ENCODE data around the gene FIGN.

The FIGN gene

GRCh38 chr2:163659224-163659623 is 76.6 kb downstream of the FIGN start:
- no peak for DNase-seq

DNA sequence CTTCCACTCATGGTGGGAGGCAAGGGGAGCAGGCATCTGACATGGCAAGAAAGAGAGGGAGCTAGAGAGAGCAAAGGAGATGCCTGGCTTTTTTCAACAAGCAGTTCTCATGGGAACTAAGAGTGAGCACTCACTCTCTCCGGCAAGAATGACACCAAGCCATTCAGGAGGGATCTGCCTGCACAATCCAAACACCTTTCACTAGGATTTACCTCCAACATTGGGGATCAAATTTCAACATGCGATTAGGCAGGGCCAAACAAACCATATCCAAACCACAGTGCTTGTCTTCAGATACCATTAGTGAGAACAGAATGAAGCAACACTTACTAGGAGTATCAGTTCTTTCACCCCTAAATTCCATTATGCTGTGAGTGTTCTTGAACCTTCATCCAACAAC is 77.3 kb downstream of the FIGN start:
- no peak for DNase-seq

GRCh38 chr2:163657281-163657656 is 78.5 kb downstream of the FIGN start:
- DNase-seq: no peak

GRCh38 chr2:163656622-163657280 is 79.1 kb downstream of the FIGN start:
- no peak for DNase-seq

DNA sequence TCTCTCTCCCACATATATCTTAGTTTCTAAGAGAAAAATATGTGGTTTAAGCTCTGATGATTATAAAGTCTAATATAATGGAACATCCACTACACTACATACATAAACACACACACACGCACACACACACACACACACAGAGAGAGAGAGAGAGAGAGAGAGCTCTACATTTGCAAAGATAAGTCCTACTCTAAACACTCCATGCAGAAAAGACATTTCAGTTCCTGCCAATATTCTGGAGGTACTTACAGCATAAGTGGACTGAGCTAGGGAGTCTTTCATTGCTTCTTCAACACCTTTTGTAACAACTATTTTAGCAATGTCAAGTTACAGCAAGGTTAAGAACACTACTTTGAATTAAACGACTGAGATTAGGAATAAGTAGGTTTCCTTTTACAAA is 80.1 kb downstream of the FIGN start:
- DNase-seq: no peak

- no peak for DNase-seq
Observed at GRCh38 chr2:163652751-163653150, 83.1 kb downstream of the FIGN start.

GRCh38 chr2:163649080-163649479 is 86.7 kb downstream of the FIGN start:
- DNase-seq: no peak

DNA sequence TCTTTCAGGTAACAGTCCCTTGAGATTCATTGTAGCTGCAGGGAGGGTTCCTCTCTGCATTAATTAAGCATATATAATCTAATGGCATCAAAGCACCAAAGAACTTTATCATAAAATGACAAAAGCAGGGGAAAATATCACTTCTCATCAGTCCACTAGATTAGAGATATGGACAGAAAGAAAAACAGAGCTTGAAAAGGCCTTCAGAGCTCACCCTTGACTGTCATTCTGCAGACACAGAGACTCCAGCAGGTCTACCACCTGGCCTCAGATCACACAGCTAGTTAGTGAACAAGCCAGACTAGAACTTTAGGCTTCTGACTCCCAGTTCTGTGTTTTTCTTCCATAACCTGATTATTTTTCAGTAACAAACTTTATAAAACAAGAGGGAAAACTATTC is 88.5 kb downstream of the FIGN start:
- no peak for DNase-seq

DNA sequence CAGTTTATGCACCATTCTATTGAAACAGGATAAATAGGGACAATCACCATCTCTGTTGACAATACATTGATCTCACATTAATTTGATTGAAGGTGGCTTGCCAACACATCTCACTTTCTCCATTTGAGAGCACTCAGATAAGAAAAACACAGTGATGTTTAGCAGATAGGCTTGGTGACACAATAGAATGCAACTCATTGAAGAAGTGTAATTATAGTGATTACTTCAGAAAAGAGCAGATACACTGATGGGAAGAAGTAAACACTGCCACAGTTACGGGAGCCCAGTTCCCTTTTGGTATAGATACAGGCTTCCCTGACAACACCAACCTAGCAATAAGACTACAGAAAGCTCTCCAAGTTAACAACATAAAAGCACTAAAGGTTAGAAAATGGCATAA is 89.1 kb downstream of the FIGN start:
- no peak for DNase-seq

GRCh38 chr2:163644238-163644637 is 91.6 kb downstream of the FIGN start:
- DNase-seq: no peak

GRCh38 chr2:163641986-163642385 is 93.8 kb downstream of the FIGN start:
- DNase-seq: no peak

DNA sequence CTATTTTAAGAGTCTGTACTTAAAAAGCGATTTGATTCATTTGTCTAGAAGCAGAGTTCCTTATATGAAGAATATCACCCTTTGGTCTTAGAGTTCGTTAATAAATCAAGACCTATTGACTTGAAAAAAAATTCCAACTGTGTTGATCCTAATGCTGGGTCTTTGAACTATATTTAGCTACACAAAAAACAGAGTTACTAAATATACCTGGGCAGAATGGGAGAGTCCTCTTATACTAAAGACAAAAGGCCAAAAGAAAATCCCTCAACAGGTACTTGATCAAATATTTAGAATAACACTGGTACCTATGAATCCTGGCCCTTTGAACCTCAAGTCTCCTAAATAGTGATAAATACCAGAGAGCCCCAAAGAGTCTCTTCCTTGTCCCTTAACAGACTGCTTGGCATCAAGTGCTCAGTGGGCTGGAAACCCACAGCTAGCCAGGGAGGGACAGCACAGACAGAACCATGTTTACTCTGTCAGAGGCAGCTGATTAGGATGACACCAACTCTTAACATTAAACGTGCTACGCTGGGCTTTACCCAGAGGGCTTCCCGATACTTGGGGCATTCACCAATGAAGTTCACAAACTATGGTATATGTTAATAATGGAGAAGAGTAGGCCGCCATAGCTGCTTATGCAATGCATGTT is 95.1 kb downstream of the FIGN start:
- DNase-seq: no peak

- no peak for DNase-seq
Observed at GRCh38 chr2:163637871-163638270, 97.9 kb downstream of the FIGN start.

DNA sequence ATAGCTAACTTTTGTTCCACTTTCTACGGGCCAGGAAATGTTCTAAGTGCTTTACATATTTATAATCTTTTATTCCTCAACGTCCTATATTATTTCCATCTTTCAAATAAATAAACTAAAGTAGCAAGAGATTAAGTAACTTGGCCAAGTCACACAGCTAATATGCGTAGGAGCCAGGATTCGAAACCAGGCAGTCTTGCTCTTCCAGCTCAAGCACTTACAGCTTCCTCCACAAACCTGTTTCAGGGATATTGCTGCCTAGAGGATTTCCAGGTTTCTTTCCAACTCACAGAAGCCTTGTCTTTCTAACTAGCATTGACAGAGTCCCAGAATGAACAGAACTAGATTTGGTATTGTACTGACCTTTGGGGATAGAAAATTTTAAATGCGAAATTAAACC is 102.5 kb downstream of the FIGN start:
- no peak for DNase-seq

DNA sequence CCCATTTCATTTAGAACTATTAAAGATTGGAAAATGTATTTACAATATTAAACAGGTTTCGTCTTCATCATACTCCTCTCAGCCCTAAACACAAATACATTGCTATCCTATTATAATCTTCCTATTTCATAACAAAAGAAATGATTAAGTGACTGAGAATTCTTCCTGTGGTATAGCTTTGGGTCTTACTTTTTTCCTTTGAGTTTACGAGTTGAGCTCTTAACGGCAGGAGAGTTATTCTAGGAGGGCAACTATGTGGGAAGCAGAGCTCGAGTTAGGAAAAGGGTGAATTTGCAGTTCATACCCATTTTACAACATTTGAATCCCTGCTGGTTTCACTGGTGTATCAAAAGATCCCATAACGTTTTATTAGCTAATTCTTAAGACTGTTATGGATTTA is 105.0 kb downstream of the FIGN start:
- DNase-seq: no peak

GRCh38 chr2:163626639-163627109 is 109.1 kb downstream of the FIGN start:
- DNase-seq: no peak

GRCh38 chr2:163626208-163626607 is 109.6 kb downstream of the FIGN start:
- DNase-seq: no peak

GRCh38 chr2:163625632-163626031 is 110.2 kb downstream of the FIGN start:
- no peak for DNase-seq

DNA sequence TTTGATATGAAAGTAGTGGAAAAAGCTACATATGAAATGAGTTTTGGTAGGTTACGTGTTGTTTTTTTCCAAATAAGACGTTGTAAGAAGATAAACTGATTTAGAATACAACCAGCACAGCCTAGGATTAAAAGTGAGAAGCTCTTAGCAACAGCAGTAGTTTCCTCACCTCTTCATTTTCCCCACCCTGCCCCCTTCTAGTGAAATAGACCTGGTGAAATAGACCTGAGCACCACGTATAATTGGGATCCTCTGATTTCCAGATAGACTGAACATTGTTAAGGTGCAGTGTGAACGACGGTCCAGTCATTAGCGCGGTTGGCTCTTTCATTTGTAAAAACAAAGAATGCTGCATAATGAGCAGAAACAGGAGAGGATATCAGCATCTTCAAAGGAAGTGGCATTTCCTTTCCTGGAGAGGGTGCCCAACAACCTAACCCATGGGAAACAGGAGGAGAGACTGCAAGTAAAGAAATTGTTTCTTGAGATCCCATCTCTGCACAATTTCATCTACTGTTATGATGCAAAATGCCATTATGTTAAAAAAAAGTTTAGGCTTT is 114.3 kb downstream of the FIGN start:
- DNase-seq: no peak

GRCh38 chr2:163617517-163617916 is 118.3 kb downstream of the FIGN start:
- no peak for DNase-seq

DNA sequence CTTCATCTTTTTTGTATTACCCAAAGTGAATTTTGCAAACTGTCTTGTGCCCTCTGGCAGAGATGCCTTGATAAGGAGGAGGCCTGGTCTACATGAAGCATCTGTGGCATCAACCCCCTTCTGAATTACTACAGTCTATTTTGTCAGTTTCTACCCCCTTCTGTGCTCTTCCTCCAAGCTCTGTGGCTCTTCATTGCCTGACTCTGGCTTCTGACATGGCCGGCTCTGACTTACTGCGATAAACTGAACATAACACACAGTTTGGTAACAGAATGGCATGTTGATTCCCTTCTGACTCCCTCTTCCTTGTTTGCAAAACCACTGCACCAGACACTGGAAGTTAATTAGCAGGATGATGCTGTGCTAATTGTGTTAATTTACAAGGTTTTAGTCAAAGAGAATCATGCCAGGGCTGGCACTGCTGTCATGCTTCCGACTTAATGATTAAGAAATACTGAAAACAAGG is 122.5 kb downstream of the FIGN start:
- DNase-seq: no peak

DNA sequence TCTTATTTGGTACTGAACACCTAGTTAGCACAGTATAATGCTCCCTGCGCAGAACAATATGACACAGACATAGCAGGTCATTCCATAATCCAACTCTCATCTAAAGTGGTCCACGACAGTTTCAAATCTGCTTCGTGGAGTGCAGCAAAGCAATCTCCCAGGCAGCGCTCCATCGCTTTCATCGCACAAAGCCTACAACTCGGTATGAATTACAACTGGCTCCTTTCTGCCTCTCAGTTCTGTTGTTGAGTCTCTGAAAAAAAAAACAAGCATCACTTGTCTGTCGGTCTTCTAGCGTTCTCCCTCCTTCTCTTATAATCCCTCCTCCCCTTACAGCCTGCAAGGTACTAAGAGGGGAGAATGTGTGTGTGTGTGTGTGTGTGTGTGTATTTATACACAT is 123.5 kb downstream of the FIGN start:
- no peak for DNase-seq

DNA sequence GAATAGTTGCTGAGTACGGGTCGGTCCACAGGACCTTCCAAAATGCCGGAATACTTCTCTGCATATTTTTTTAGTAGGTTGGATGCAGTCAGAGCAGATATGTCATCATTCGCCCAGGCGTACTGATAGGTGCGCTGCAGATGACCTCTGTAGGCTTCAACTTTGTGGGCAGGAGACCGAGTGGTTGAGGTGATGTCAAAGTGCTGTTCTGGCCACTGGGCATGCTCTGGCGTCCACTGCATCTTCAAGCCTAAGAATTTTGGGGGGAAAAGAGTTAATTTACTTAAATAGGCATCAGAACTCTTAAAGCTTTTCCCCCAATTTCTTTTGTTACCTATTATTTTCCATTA is 124.3 kb downstream of the FIGN start:
- no peak for DNase-seq

GRCh38 chr2:163610817-163611556 is 124.8 kb downstream of the FIGN start:
- peak; percentile 5 for DNase-seq

Measured in suppressor macrophage treated with lipopolysaccharide for 4 hours (primary cell).